Epidermal melanocyte (primary cell): ENCODE results near the gene PTPRM.

ENCODE experiments used
- DNase-seq: peaks from one replicate; pipeline ENCODE4 v3.0.0; 2011; ENCODE audit warnings: low spot score; ENCODE audit not compliant: insufficient read length

PTPRM gene

DNA sequence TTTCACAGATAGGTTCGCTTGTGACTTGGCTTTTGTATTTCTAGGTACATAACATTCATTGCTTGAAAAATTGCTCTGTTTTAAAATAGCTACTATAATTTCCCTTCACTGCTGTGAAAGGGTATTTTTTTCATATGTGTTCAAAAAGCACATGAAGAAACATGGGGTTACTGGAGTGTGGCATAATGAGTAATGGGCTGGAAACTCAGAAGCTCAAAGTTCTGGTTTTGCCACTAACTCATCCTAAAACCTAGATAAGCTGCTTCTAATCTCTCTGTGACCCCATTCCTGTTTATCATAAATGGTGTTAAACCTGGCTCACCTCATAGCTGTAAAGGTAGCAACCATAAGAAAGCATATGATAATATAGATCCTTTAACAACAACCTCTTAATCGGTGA lies 319.3 kb downstream of the PTPRM start:
- DNase-seq: no peak

DNA sequence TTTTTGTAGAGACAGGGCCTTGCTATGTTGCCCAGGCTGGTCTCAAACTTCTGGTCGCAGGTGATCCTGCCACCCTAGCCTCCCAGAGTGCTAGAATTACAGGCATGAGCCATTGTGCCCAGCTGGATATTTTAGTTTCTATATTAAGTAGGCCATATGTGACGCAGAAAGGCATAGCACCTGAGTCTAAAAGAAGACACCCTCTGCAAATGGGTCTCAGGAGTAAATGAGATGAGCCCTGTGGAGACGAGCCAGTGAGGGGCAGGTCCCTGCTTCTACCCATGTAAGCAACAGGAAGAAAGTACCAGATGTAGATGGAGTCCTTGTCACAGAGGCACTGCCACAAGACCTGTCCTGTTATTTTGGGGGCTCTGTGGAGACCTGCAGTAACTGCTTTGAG lies 322.4 kb downstream of the PTPRM start:
- DNase-seq: no peak

DNA sequence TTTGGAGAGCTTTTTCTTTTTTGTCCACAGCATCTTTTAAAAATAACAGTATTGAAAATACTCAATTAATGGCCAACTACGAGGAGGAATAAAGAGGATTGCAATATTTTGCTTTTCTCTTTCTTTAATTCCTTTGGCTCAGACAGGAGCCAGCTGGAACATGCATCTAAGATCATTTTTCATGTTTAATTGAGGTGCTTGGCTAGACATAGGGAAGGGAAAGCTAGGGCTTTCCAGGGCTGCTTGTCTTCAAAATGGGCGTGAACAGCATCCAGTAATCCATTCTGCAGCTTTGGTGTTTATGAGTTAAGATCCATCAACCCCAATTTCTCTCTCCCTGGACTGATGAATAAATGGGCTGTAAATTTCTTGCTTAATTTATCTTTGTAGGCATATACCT lies 323.0 kb downstream of the PTPRM start:
- DNase-seq: no peak

DNA sequence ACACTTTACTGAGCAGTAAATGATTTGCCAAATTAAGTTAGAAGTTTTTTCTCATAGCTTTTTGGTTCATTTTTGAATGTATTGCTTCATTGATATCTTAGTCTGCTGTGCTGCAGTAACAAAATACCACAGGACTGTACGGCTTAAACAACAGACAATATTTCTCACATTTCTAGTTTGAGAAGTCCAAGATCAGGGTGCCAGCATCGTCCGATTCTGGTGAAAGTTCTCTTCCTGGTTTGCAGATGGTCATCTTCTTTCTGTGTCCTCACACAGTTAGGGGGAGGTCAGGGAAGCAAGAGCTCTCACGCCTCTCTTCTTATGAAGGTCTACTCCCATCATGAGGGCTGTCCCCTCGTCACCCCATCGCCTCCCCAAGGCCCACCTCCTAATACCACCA lies 325.4 kb downstream of the PTPRM start:
- DNase-seq: no peak

DNA sequence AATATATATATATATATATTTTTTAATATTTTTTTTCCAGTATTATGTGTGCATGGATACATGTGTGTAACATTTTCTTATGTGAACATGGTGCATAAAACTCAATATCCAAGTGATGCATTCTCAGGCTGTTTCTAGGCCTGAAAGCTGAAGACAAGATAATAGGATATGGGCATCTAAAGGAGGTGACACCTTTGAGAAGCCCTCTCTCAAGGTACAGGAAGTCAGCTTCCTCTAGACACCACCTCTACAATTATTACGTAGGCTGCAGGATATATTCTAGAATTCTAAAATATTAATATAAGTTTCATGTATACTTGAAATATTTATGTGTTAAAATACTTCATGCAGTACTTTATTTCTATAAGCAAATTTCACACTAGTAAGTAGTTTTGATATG lies 327.5 kb downstream of the PTPRM start:
- no peak for DNase-seq

DNA sequence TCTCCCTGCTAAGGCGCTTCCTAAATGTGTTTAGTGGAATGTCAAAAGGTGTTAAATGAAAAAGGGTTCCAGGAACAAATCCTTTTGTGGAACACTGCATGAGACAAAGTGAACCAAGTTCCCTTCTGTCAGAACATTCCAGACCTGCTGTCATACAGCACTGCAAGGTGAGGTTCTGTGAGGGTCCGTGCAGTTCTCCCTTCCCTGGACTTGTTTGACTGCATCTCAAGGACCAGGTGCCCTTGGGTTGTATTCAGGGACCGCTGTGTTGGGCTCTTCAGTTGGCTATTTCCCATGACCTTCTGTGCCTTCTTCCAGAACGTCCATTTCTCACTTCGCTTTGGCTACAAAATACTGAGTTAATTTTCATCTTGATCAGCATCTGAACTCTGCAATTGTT lies 328.2 kb downstream of the PTPRM start:
- no peak for DNase-seq

DNA sequence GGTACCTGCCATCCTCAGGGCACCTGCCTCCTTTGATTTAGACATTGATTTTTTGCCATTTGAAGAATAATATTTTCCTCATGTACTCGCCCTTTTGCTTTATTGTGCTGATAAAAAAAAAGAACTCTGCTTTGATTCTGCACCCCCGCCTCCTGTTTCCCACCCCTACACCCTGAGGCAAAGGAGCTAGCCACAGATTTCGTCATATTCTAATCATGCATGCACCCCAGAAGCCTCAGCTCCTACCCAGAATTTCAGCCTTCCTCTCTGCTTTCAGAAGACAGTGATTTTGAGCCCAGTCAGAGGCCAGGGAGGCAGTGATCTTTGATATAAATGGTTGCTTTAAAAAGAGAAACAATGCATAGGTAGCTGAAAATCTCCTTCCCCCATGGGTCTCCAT lies 329.0 kb downstream of the PTPRM start:
- DNase-seq: no peak

DNA sequence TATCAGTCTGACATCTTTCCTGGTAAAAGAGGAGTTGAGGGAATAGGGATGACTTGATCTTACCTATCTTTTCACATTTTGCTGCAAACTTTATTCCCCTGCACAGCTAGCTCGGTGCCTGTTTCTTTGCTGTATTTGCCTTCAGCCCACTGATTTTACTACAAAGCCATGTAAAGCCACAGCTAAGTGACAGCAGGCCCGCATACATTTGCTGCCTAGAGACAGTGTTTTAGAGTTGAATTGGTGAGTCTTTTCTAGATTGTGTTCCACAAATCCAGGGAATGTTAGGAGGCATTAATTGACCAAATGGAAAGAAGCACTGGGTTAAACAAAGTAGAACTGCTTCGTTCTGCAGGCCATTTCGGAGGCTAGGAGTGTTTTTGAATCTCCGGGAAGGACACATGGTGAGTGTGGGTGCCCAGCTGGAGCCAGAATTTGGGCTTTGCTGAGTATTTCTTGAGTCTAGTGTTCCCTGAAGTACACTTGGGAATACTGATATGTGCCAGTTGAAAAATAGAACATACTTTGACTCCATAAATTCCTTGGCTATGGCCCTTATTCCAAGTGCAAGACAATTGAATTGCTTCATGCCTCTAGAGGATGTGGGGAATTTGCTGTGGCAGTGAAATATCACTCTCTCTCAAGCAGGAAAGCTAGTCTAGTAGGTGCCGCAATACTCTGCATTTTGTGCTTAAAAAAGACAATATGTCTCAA lies 329.8 kb downstream of the PTPRM start:
- no peak for DNase-seq

DNA sequence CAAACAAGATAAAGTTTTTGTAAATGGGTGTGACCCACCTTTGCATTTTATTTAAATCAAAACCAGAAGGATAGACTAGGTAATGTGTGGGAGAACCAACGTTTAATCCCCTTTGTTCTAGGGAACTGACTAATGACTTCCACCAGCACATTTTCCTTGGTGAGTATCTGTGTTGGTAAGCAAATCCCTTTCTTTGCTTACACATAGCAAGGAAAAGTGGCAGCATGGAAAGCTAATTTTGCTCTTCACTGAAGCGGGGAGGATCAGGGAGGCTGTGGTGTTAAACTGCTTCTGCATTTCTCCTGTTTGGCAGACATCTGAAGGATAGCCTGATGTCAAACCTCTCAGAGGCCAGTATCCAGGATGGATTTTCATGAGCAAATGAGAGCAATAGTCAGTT lies 331.1 kb downstream of the PTPRM start:
- no peak for DNase-seq

DNA sequence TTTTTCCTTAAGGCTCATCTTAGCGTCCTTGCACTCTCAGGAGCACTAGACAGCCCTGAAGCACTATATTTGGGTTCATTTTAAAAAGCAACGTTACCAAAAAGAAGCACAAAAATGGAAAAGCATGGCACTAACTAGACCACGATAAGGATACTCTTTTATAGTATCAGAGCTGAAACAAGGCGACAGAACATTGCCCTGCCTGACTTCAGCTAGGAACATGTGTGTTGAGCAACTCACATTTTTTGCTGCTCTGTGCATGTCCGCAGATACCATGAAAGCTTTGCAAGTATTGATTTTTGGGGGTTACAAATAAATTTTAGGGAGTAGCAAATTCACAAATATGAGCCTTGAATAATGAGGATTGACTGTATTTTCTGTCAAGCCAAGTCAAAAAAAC lies 332.0 kb downstream of the PTPRM start:
- DNase-seq: no peak

DNA sequence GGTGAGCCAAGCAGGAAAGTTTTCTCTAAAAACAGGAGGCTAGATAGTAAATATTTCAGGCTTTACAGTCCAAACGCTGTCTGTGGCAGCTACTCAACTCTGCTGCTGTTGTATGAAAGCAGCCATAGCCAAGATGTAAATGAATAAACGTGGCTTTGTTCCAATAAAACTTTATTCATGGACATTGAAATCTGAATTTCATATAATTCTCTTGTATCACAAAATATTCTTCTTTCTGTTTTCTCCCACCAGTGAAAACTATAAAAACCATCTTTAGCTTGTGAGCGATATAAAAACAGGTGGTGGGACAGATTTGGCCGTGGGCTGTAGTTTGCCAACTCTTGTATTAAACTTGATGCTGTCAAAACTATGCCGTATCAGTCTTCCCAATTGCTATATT lies 333.0 kb downstream of the PTPRM start:
- DNase-seq: no peak

DNA sequence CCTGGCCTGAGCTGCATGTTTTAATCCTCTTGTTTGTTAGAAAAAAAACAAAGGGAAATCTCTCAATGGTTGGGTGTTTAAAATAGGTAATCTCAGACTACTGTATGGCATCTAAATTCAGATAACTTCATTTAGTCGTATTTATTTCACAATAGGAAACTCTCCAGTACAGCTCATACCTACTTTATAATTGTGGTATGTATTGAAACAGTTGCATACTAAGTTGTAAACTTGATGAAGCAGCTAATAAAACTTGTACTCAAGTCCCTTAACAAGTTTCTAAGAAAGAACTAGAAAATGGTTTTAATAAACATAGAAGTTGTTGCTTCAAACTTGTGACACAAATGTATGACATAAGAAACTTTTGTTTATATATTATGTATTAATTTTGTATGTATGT lies 334.5 kb downstream of the PTPRM start:
- DNase-seq: no peak

DNA sequence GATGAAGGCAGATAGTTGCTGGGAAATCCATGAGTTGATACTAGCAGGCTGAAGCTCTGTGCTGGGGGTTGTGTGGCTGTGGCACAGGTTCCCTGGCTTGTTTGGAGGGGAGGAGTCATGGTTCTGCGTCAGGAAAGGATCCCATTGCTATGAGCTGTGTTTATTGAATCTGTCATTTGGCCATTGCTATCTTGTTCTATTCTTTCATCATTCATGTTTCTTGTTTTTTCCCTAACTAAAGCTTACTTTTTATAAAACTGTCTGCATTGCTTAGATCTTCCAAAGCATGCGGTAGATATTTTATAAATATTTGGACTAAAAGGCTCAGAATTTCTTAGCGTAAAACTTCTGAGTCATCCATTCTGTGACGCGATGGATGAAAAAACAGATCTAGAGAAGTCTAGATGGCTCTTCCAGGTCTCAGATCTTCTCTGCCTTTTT lies 335.3 kb downstream of the PTPRM start:
- DNase-seq: no peak

DNA sequence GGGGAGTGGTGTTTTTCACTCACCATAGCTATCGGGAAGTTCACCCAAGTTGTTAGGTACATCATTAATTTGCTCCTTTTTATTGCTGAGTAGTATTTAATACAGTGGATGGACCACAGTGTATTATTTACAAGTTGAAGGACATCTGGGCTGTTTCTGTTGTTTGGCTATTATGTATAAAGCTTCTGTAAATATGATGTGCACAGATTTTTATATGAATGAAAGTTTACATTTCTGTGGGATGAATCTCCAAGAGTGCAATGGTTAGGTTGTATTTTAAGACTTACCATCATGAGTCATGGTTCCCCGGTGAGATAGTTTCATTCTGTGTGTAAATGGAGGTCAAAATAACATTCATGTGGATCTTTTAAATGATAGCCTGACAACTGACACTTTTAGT lies 337.4 kb downstream of the PTPRM start:
- DNase-seq: no peak

DNA sequence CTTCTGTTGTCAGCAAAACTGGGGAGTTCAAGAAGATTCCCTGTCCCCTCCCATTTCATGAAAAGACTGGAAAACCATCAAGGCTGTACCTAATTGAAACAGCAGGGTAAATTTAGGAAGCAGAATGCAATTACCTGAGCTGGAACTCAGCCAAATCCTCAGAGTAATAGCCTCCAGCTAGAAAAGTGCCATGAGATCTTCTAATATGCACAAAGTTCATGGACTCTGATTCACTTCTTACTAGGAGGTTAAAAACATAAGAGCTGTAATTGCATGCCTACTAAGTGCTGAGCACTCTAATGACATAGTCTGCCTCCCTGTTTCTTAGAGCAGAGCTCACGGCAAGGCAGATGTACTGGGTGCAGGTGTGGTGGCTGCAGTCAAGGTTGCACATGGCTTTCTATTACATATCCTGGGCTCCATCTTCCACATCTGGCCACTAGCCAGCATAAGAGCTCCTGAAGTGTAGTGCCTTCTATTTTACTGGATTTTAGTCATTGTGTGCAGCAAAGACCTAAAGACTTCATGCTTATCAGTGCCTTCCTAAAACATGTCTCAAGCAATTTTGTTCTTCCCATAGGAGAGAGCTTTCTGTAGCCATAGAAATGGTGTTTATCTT lies 341.7 kb downstream of the PTPRM start:
- no peak for DNase-seq

DNA sequence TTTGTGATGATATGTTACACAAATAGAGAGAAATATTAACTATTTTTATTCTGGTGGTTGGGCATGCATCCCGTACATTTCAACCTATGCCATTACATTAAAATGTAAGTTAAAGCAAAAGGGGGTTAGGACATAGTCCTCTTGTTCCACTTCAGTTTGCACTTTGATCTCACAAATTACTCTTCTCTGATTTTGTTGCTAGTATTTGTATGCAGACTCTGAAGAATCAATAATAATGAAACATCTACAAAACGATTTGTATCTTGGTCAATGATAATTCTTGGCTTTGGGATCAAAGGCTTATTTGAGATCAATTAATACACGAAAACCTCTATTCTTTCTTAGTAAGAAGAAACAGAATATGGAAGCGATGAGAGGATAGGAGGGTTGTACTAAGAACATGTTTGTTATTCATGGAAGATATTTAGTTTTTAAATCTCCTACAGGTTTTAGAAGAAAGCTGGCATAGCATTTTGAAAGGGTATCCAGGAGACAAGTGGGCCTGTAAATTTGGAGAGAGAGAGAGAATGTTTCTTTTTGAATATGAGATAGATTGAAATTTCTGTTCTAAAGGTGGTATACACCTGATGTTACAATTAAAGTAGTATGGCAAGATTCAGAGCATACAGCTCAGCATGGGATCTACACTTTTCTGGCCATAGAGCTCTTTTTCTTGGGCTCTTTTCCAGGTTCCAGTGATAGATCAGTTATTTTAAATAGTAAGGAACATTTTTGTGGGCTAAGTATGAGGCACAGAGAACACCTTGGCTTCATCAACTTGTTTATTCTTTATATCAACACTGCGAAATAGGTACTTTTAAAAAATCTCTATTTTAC lies 347.9 kb downstream of the PTPRM start:
- DNase-seq: no peak

DNA sequence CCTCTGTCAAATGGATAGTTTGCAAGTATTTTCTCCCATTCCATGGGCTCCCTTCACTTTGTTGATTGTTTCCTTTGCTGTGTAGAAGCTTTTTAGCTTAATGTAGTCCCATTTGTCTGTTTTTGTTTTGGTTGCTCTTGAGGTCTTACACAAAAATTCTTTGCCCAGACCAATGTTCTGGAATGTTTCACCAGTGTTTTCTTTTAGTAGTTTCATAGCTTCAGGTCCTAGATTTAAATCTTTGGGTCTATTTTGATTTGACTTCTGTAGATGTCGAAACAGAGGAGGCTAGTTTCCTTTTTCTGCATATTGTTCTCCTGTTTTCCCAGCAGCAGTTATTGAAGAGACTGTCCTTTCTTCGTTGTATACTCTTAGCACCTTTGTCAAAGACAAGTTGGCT lies 351.6 kb downstream of the PTPRM start:
- DNase-seq: no peak

DNA sequence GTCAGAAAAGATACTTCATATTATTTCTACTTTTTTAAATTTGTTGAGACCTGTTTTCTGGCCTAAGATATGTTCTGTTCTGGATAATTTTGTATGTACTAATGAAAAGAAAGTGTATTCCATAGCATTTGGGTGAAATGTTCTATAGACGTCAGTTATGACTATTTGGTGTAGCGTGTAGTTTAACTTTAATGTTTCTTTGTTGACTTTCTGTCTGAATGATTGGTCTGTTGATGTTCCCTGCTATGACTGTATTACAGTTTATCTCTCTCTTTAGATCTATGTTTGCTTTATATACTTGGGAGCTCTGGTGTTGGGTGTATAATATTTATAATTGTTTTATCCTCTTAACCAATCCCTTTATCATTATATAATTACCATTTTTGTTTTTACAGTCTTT lies 352.4 kb downstream of the PTPRM start:
- no peak for DNase-seq

DNA sequence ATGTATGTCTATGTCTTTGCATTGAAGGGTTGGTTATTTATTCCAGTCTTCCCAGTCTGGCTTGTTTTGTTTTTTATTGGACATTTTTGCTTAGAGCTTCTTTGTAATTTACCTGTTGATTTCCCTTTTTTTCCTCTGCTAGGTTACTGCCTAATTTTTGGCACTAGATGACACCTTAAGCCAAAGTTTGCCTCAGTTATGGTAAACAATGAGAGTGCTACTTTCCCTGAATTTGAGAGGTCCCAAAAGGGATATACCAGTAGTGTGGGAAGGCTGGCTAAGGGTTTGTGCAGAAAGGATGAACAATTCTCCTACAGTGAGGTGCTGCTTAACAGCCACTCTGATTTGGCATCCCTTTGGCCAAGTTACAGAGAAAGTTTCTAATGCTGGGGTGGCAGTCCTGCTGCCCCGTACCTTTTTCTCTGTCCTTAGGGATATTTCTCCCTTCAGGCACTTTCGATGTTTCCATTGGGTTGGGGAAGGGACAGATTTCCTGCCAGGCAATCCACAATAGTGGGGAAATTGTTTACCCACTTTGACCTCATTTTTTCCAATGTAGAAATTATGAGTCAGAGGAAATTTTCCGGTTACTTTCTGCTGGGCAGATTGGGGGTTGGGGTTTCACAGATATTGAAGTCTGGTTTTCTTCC lies 354.9 kb downstream of the PTPRM start:
- no peak for DNase-seq

DNA sequence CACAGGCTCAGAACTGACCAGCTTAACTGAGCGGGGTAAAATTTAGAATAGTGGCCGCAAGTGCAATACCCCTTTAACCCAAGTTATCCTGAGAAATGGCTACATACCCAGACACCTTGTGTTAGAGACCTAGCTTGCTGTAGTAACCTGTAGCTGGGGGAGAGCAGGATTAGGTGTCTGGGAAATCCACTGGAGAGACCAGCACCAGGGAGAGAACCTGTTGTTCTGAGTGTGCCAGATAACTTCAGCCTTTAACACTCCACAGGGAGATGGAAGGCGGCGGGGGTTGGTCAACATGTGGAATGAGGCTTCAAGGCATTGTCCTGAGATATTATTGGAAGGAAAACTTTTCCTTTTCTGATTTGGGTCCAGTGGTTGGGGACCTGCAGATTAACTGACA lies 356.0 kb downstream of the PTPRM start:
- no peak for DNase-seq

DNA sequence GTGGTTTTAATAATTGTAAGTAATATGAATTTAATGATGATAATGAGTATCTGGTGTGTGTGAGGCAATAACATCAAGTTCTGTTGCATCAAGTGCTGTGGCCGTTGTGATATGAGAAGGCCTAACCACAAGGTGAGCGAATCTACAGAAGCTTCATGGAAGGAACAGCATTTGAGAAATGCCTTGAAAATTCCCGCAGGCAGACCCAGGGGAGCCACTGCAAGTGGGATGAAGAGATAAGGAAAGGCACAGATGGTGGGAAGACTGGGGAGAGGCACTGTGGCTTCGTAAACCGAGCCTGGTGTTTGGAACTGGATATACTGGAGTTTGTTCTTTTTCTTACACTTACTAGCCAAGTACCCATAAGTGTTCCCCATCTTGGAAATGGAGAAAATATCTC lies 357.5 kb downstream of the PTPRM start:
- no peak for DNase-seq

DNA sequence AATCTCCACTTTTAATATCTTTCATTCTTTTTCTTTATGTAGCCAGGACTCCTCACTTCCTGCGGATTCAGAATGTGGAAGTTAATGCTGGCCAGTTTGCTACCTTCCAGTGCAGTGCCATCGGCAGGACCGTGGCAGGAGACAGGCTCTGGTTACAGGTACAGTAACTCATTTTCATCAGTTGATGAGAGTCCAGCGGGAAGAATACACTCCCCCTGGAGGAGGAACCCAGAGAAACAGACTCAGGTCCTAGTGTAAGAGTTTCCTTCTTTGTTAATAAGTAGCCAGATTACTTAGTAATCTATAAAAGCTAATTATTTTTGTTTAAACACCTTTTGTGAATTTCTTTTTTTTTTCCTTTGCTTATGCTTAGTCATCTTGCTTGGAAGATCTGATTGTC lies 359.4 kb downstream of the PTPRM start:
- DNase-seq: no peak
